GM15510 (cell line): ENCODE data around the gene RNF112.

ENCODE experiments used
- POLR2A ChIP-seq: IDR thresholded peaks from 3 replicates; pipeline ENCODE4 v1.6.1; 2011; ENCODE audit warnings: borderline replicate concordance; ENCODE audit not compliant: insufficient read length; ENCODE audit errors: extremely low read depth

RNF112 gene

DNA sequence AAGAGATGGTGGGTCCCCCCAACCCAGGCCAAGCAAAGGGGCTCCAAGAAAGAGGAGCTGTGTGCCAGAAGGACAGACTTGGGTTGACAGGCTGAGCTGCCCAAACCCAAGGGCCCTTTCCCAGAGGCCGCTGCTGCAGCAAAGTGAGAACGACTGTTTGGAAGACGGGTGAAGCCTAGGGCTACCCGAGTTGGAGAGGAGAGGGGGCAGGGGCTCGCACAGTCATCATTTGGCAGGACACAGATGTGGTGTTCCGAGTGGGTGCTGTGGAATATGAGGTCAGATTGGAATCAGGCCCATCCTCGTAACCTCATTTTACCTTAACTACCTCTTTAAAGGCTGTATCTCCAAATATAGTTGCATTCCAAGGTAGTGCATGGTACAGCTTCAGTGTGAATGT is 18.7 kb upstream of the RNF112 start:
- TF ChIP-seq POLR2A = no peak

DNA sequence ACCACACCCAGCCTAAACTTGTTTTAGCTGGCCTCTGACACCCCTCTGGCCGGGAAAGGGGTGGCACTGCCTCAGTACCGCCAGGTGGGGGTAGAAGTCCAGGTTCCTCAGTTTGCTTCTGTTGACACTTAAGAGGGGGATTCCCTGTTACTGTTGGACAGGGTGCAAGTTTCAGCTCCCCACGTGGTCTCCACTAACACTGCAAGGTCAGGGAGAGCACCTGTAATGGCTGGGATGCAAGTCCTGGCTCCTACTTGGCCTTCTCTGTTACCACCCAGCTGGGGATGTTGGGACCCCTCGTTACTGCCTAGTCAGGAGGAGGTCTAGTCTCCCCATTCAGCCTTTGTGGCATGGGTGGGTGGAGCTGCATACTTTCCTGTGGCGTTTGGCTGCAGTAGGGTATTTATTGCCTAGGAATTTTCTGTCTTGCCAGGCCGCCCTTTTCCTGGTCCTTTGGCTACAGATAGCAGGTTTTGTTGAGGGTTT is 13.4 kb upstream of the RNF112 start:
- TF ChIP-seq POLR2A = no peak

DNA sequence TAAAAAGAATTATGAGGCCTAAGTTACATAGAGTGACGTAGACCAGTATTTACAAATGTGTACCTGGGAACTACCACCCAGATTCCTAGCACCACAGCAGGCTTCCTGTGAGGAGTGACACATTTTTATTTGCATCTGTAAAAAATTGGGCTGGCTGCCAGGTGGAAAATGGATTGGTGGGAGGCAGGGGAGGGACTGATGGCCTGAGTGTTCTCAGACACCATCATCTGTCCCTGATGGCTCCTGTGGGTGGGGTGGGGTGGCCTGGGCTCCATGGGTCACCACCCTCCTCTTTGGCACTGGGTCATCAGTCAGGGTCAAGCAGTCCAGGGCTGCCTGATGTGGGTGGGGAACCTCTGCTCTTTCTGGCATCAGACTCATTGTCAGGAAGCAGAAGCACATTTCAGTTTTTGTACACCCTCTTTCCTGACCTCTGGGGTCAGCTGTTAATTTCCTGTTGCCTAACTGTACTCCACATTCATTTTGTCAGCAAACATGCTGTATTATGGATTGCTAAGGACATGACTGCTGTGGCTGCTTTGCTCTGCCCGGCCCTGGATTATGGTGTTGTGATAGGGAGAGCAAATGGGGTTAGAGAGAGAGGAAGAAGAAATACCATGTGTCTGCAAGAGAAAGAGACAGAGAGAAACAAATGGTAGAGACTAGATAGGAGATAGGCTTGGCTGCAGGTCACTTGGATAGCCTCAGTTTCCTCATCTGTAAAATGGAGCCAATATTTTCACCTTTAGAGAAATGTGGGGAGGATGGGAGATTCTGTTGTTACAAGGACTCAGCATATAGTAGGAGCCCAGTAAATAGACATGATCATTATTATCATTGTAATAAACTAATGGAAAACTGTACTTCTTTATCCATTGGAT is 12.5 kb upstream of the RNF112 start:
- TF ChIP-seq POLR2A = no peak

DNA sequence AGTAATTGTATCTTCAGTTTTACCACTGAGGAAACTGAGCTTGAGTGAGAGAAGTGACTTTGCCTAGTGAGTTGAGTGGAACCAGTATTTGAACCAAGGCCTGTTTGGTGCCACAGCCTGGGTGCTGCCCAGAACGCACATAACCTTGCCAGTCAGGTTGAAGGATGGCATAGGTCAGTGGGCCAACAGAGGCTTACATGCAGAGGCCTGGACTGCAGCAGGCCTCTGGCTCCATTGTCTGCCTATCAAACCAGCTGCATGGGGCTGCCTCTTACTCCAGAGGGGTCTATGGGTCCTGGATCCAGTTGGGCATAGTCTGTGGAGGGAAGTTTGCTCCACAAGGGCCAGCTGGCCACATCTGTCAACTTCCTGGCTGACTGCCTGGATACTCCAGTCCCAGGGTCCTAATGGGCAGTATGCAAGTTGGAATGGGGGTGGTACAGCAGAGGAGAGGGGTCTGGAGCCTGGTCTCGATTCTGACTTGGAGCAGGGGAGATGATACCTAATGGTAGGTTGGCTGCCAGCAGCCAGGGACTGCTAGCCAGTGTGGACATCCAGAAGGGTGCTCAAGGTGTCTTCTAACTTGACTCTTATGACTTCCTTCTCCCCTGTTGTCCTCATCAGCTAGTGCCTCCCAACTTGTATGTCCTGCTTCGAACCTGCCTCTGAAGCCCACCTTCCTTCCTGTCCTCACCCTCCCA is 11.1 kb upstream of the RNF112 start:
- TF ChIP-seq POLR2A = no peak

DNA sequence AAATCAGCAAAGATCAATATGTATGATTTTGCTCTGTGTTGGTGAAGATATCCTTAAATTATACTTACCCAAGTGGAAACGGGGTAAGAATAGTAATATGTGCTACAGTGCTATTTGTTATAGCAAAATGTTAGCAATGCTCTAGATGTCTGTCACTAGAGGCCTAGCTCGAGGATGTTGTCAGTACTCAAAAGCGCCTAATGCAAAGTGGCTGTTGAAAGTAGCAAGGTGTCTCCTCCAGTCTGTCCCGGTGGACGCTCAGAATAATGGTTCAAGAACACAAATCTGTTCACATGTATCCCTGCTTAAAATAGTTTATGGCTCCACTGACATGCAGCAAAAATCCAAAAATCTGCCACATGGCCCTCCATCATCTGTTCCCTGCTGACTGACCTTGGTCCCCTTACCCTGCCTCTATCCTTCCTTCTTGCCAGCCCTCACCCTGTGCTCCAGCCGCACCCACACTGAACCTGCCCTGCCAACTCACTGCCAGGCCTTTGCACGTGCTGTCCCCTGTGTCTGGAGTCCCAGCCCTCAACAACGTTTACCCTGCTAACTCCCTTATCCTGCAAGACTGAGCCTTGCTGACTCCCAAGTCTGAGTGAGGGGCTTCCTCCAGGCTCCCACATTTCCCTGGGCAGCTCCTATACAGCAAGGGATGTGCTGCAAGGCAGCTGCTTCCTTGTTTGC is 9.6 kb upstream of the RNF112 start:
- TF ChIP-seq POLR2A = no peak

DNA sequence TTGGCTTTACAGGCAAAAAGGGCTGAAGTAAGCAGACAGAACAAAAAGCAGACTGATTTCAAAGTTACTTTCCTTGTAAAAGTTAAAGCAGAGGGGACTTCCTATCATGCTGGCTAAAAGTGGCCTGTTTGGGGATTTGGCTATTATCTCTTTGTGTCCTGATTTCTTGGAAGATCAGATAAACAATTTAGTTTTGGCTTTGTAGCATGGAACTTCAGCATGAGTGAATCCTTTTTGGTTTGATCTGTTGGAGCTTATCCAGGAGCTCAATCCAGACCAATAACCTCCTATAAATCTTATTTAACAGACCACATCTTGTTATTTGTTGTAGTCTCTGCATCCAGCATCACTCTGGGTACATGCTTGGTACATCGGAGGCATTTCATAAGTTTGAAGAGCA is 8.9 kb upstream of the RNF112 start:
- TF ChIP-seq POLR2A = no peak

DNA sequence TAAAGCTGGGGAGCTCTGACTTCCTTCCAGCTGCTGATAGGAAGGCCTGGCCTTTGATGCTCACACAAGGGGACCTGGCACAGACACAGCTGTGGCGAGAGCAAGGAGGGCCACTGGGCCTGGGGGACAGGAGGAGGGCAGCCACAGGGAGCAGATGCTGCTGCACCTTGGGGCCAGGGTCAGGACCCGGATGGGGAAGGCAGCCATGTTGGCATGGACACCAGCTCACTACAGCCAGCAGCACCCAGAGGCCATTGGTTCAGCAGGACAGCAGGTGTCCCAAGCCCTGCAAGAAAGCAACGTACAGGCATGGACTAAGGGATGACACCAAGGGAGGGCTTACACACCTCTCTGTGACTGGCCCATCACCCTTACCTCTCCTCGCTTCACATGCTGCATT is 8.0 kb upstream of the RNF112 start:
- TF ChIP-seq POLR2A = no peak

DNA sequence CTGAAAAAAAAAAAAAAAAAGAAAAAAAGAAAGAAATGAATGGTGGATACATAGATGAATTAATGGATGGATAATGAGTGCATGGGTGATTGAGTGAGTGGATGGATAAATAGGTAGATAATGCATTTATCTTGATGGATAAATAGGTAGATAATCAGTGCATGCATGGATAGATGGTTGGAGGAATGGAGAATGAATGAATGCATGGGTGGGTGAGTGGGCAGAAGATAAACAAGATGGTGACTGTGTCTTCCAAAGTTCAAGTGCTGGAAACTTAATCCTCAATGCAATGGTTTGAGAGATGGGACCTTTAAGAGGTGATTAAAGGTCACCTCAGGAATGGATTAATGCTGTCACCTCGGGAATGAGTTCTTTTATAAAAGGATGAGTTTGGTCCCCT is 6.8 kb upstream of the RNF112 start:
- TF ChIP-seq POLR2A = no peak

DNA sequence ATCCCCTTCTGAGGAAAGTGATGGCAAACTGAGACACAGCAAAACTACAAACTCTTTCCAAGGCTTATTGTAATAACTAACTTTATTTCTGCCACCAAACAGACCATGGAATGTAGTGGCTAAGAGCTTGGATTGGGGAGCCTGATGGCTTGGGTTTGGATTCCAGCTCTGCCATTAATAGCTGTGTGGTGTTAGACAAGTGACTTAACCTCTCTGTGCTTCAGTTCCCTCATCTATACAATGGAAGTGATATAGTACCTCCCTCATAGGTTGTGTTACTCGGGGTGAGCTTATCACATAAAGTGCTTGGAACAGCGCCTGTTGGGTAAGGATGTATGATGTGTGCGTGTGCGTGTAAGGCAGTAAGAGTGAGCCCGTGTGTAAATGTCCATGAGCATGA is 5.9 kb upstream of the RNF112 start:
- TF ChIP-seq POLR2A = no peak

DNA sequence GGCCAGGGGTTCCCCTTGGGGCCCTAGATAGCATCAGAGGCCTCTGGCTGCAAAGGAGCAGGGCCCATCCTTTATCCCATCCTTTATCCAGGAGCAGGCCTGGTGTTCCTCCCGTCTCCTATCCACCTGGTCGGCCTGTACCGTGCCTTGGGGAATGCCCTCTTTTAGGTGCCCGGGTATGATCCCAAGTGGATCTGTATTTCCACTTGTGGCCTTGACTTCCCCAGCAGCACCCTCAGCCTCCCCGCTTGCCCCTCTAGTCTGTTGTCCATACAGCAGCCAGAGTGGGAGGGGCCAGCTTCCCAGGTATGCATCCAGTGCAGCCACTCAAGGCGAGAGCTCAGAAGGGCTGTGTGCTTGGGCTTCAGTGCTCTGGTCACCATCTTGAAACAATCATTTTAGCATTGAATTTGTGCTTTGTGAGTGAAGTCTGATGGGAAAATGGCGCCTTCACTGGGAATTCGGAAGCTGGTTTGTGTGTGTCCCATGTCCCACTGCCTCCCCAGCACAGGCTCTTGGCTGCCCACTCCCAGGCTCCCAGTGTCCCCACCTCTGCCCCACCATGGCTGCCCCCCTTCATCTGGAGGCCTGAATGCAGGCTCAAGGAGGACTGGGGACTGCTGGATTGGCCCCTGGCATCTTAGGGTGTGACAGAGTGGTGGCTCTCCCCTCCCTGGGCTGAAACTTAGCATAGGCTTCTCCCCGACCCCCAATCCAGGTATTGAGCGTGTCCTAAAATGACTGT is 3.3 kb upstream of the RNF112 start:
- no peak for TF ChIP-seq POLR2A

DNA sequence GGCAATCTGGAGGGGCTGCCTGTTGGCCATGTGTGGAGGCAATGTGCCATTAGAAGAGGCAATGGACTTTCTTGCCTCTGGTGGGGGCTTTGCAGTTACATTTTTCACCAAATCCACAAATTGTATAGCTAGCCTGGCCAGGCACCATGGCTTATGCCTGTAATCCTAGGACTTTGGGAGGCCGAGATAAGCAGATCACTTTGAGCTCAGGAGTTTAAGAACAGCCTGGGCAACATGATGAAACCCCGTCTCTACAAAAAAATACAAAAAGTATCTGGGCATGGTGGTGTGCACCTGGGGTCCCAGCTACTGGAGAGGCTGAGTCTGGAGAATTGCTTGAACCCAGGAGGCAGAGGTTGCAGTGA is 2.7 kb upstream of the RNF112 start:
- no peak for TF ChIP-seq POLR2A

DNA sequence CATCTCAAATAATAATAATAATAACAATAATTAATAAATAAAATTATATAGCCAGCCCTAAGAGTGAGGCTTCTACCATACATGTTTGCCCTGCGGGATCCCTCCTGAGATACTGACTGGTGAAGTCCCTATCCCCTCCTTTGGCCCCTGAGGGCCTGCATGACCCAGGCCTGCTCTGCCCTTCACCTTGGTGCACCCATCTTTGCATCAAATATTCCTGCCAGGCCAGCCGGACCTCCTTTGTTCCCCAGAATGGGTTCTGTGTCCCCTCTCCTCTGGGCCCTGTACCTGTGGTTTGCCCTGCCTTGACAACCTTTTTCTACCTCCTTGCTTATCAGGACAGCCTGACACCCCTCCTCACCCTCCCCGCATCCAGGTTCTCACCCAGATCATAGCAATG is 2.0 kb upstream of the RNF112 start:
- TF ChIP-seq POLR2A = no peak

DNA sequence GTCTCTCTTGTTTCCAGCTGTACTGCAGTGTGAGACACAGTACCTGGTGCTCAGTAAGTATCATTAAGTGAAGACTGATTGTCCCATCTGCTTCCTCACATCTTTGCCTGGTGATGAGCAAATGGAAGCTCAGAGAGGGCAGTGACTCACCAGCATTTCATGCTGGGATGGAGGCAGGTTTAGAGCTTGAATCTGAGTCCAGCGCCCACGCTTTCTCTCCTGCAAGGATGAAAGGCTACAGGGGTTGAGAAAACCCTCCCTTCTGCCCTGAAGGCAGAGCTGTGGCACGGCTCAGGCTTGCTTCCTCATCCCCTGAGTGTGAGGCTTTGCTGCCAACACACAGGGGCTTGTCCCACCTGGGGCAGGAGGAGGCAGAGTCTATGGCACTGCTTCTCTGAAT is 1.5 kb upstream of the RNF112 start:
- no peak for TF ChIP-seq POLR2A

DNA sequence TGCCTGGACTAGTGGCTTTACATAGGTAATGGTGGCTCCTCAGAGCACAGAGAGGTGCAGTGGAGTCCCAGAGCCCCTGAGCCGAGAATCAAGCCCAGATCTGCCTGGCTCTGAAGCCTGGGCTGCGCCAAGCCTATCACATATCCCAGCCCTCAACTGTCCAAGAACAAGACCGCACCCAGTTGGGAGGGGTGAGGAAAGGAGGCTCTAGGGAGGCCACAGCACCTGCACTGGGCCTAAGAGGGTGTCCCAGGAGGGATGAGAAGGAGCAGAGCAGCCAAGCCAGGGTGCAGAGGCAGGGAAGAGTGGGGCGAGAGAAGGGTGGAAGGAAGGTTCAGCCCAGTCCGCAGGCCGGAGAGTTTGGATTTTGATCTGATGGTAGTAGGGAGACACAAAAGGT is 941 bp upstream of the RNF112 start:
- no peak for TF ChIP-seq POLR2A

DNA sequence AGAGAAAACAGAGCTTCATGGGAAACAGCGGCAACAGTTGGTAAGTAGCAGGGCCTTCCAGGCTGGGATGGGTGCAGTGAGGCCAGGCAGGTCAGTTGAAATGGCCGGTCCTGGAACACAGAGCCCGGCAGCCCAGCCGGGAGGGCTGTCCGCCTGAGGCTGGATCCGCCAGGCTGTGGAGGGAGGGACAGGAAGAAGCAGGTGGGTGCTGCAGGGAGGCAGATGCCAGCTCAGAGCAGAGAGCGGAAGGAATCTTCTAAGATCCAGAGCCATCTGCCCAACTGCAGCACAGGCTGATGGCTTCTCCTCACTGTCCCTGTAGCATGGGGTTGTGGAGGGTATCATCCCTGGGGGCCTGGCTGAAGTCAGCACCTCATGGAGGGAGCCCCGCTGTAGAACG is 599 bp downstream of the RNF112 start:
- TF ChIP-seq POLR2A = no peak
